ENCODE results near the gene UBE2B. TPM values are rescaled to one million over a fixed set of nuclear protein-coding genes. Genes with fewer than 3 reads are reported as not detected.

UBE2B gene
- total and polyA plus RNA-seq, 10 of the 15 experiments (the other 5 are each of a cell fraction or from before 2014, with no cell fraction given), result 10.8 to 179 (median 61.3) TPM

GRCh38 chr5:134349463-134349862, 21.9 kb upstream of the UBE2B start:
- no peak for TF ChIP-seq SMC3 (IDR thresholded peaks at IDR 0.05; ENCODE audit: borderline replicate concordance, low read length)
- TF ChIP-seq GATAD2B (conservative IDR thresholded peaks at IDR 0.05; ENCODE audit: low read depth), result no peak
- TF ChIP-seq STAT1 (conservative IDR thresholded peaks at IDR 0.05), result no peak
- no peak for TF ChIP-seq HDAC2 (IDR thresholded peaks at IDR 0.05)
- no peak for TF ChIP-seq BACH1 (IDR thresholded peaks at IDR 0.05; ENCODE audit: borderline replicate concordance)
- TF ChIP-seq ZNF274 (IDR thresholded peaks at IDR 0.05; ENCODE audit: insufficient read depth, insufficient read length), result no peak
- no peak for TF ChIP-seq POU2F2 (IDR thresholded peaks at IDR 0.05; ENCODE audit: borderline replicate concordance, low read depth, low read length)
- in situ Hi-C loops (cut with MboI), result no loop called here
- H3K27me3 ChIP-seq (replicated peaks in 1 of 2; ENCODE audit: control insufficient read depth in 2 of 2, insufficient read depth in 2 of 2, low read length in 1 of 2), result no peaks in the 10 kb centered on the region
- no peaks in the 10 kb centered on the region for H3K36me3 ChIP-seq (ENCODE audit: control insufficient read depth in 2 of 2, insufficient read depth in 2 of 2, low read length in 1 of 2)
- ChIA-PET CTCF (no interaction called here), SMC1A (ENCODE audit: uncharacterized antibody, unreplicated experiment) (interaction anchor here (0.9 to 1.0 kb wide), 2 partner anchors 31 kb away, joined by 3 to 4 read pairs; no protein-coding TSS in a partner anchor), RAD21 (ENCODE audit: unreplicated experiment) (no interaction called here), POLR2A (no interaction called here)
- no peak overlapping the region for H3K9ac ChIP-seq (ENCODE audit: control insufficient read depth, insufficient read depth, low read length)
- H4K20me1 ChIP-seq (ENCODE audit: control insufficient read depth, insufficient read depth), result no peaks in the 10 kb centered on the region
- H3K79me2 ChIP-seq (ENCODE audit: control insufficient read depth, insufficient read depth, low read length), result no peaks in the 10 kb centered on the region
- no peaks in the 10 kb centered on the region for H3K9me3 ChIP-seq (replicated peaks; ENCODE audit: control insufficient read depth, insufficient read depth, low read length)
- DNase-seq (ENCODE audit: low read depth, low spot score) (no peak), ATAC-seq (no peak), FAIRE-seq (no peak)
- no peak overlapping the region for H2AFZ ChIP-seq (ENCODE audit: control insufficient read depth, low read depth, low read length)
- H3K4me2 ChIP-seq (ENCODE audit: control insufficient read depth, insufficient read depth), result no peak overlapping the region
- H3K27ac ChIP-seq (ENCODE audit: control insufficient read depth, insufficient read depth), result no peak overlapping the region
- 96% methylated on average over 4 of the region's 4 CpGs for WGBS (ENCODE audit: insufficient coverage, insufficient replicate concordance, low lambda C conversion rate, missing lambda C conversion rate)
- intact Hi-C loops (cut with micrococcal nuclease; ENCODE audit: unreplicated experiment), result no loop called here
- no peak overlapping the region for H3K4me3 ChIP-seq
- no TSS peak for BruUV-seq (replicated peaks)
- H3K4me1 ChIP-seq (ENCODE audit: control insufficient read depth, insufficient read depth, low read length), result no peaks in the 10 kb centered on the region

- H3K27me3 ChIP-seq (replicated peaks in 1 of 2; ENCODE audit: control insufficient read depth in 2 of 2, insufficient read depth in 2 of 2, low read length in 1 of 2), result no peaks in the 10 kb centered on the region
- 95% methylated on average over 5 of the region's 5 CpGs for WGBS (ENCODE audit: insufficient coverage, insufficient replicate concordance, low lambda C conversion rate, missing lambda C conversion rate)
- ChIA-PET CTCF (interaction anchor here (1.1 kb wide), 1 partner anchor 52 kb away, joined by 3 read pairs; no protein-coding TSS in a partner anchor), SMC1A (ENCODE audit: uncharacterized antibody, unreplicated experiment) (interaction anchor here (0.6 kb wide), 1 partner anchor 43 kb away, joined by 3 read pairs; no protein-coding TSS in a partner anchor), POLR2A (no interaction called here), RAD21 (ENCODE audit: unreplicated experiment) (no interaction called here)
- H3K4me1 ChIP-seq (ENCODE audit: control insufficient read depth, insufficient read depth, low read length), result no peaks in the 10 kb centered on the region
- H3K9ac ChIP-seq (ENCODE audit: control insufficient read depth, insufficient read depth, low read length), result no peak overlapping the region
- intact Hi-C loops (cut with micrococcal nuclease; ENCODE audit: unreplicated experiment) (no loop called here), in situ Hi-C loops (cut with MboI) (no loop called here)
- no peak overlapping the region for H3K27ac ChIP-seq (ENCODE audit: control insufficient read depth, insufficient read depth)
- no peak for FAIRE-seq
- H3K9me3 ChIP-seq (replicated peaks; ENCODE audit: control insufficient read depth, insufficient read depth, low read length), result no peaks in the 10 kb centered on the region
- no peak overlapping the region for H3K4me2 ChIP-seq (ENCODE audit: control insufficient read depth, insufficient read depth)
- no peaks in the 10 kb centered on the region for H3K36me3 ChIP-seq (ENCODE audit: control insufficient read depth in 2 of 2, insufficient read depth in 2 of 2, low read length in 1 of 2)
- no TSS peak for BruUV-seq (replicated peaks)
- H2AFZ ChIP-seq (ENCODE audit: control insufficient read depth, low read depth, low read length), result no peak overlapping the region
- ATAC-seq, result no peak
- no peaks in the 10 kb centered on the region for H3K79me2 ChIP-seq (ENCODE audit: control insufficient read depth, insufficient read depth, low read length)
- H4K20me1 ChIP-seq (ENCODE audit: control insufficient read depth, insufficient read depth), result no peaks in the 10 kb centered on the region
- H3K4me3 ChIP-seq, result no peak overlapping the region
- DNase-seq (ENCODE audit: low read depth, low spot score), result no peak
- TF ChIP-seq MEF2A (IDR thresholded peaks at IDR 0.05; ENCODE audit: insufficient read depth, low read depth, low read length) (no peak), SUZ12 (IDR thresholded peaks at IDR 0.05; ENCODE audit: unreplicated experiment) (no peak), RBBP5 (conservative IDR thresholded peaks at IDR 0.05) (no peak), SRF (IDR thresholded peaks at IDR 0.05; ENCODE audit: low read depth in 2 of 2, low read length in 2 of 2) (no peak), PKNOX1 (IDR thresholded peaks at IDR 0.05) (no peak), CHD2 (IDR thresholded peaks at IDR 0.05; ENCODE audit: borderline replicate concordance, low read depth, low read length) (no peak), NR2C2 (IDR thresholded peaks at IDR 0.05; ENCODE audit: borderline replicate concordance, control insufficient read depth, insufficient read length, low read depth) (no peak), BHLHE40 (IDR thresholded peaks at IDR 0.05; ENCODE audit: borderline replicate concordance in 1 of 2, low read depth in 2 of 2, low read length in 1 of 2) (no peak), NFYA (IDR thresholded peaks at IDR 0.05; ENCODE audit: borderline replicate concordance, low read depth, low read length) (no peak), PML (IDR thresholded peaks at IDR 0.05; ENCODE audit: low read length) (no peak), PAX8 (IDR thresholded peaks at IDR 0.05) (no peak), PAX5 (IDR thresholded peaks at IDR 0.05; ENCODE audit: borderline replicate concordance, low read depth, low read length) (no peak), FOS (IDR thresholded peaks at IDR 0.05; ENCODE audit: borderline replicate concordance, extremely low read depth, insufficient read length) (no peak), NR2F1 (conservative IDR thresholded peaks at IDR 0.05) (no peak)
Measured at GRCh38 chr5:134355681-134356080, 15.7 kb upstream of the UBE2B start.

All from GM12878 (cell line).